ENCODE data around the gene TAB3.

DNA sequence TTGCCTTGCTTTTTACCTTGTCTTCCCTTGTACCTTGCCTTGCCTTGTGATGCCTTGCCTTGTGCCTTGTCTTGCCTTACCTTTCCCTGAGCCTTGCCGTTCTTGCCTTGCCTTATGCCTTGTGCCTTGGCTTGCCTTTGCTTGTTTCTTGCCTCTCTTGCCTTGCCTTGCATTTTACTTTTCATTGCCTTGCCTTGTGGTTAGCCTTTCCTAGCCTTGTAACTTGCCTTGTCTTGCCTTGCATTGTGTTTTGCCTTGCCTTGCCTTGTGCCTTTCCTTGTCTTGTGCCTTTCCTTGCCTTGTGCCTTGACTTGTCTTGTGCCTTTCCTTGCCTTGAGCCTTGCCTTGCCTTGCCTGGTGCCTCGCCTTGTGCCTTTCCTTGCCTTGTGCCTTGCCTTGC lies 84.6 kb downstream of the TAB3 start:
- TF ChIP-seq, protein P1, sequence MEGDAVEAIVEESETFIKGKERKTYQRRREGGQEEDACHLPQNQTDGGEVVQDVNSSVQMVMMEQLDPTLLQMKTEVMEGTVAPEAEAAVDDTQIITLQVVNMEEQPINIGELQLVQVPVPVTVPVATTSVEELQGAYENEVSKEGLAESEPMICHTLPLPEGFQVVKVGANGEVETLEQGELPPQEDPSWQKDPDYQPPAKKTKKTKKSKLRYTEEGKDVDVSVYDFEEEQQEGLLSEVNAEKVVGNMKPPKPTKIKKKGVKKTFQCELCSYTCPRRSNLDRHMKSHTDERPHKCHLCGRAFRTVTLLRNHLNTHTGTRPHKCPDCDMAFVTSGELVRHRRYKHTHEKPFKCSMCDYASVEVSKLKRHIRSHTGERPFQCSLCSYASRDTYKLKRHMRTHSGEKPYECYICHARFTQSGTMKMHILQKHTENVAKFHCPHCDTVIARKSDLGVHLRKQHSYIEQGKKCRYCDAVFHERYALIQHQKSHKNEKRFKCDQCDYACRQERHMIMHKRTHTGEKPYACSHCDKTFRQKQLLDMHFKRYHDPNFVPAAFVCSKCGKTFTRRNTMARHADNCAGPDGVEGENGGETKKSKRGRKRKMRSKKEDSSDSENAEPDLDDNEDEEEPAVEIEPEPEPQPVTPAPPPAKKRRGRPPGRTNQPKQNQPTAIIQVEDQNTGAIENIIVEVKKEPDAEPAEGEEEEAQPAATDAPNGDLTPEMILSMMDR (IDR thresholded peaks at IDR 0.05) = no peak
- no peak for TF ChIP-seq POLR2A (IDR thresholded peaks at IDR 0.05)
